IMR-90 (cell line): Measurements from ENCODE around the gene LRRC41. TPM values are rescaled to one million over a fixed set of nuclear protein-coding genes. Genes with fewer than 3 reads are reported as not detected.

Experiments used
- ATAC-seq: fragments of 200-7000 bp; cut with Tn5 transposase; 2 replicates; pipeline ENCODE4 v1.9.1; 2020; ENCODE audit warnings: low read depth, mild to moderate bottlenecking, moderate library complexity
- BruUV-seq: library from RNA; stranded (reverse); fragments of 400-500 nt; replicated peaks from 2 replicates; lab custom pipeline; 2021; lab: Mats Ljungman, UMichigan
- CTCF ChIA-PET: fragments of 300-600 bp; formaldehyde crosslinking; extraction: SDS; loops from one replicate; lab custom pipeline; 2021; ENCODE audit warnings: antibody characterized with exemption; lab: Yijun Ruan, JAX
- POLR2A ChIA-PET: fragments of 300-600 bp; sonication (Branson Sonifier 250); formaldehyde crosslinking; loops from one replicate; lab custom pipeline; 2022; ENCODE audit warnings: antibody characterized with exemption; ENCODE audit not compliant: unreplicated experiment; lab: Charles Lee
- DNase-seq: peaks from one replicate; pipeline ENCODE4 v3.0.0; 2013
- H2AFZ ChIP-seq: replicated peaks from 2 replicates; pipeline ENCODE3; 2013; ENCODE audit warnings: low read length, mild to moderate bottlenecking; ENCODE audit not compliant: poor library complexity
- H2AK5ac ChIP-seq: 2 replicates; pipeline ENCODE4 v1.6.1; 2013; ENCODE audit warnings: low read depth, low read length, inconsistent platforms
- H2AK9ac ChIP-seq: replicated peaks from 2 replicates; pipeline ENCODE3; 2013; ENCODE audit warnings: mild to moderate bottlenecking, low read depth, low read length, moderate library complexity; ENCODE audit not compliant: poor library complexity
- H2BK120ac ChIP-seq: 2 replicates; pipeline ENCODE4 v1.6.1; 2013; ENCODE audit warnings: low read depth, low read length, inconsistent platforms
- H2BK15ac ChIP-seq: 3 replicates; pipeline ENCODE4 v1.6.1; 2013; ENCODE audit warnings: low read depth, low read length, inconsistent platforms
- H2BK20ac ChIP-seq: 2 replicates; pipeline ENCODE4 v1.6.1; 2013; ENCODE audit warnings: low read depth, mild to moderate bottlenecking, inconsistent platforms, low read length, moderate library complexity
- H2BK5ac ChIP-seq: 2 replicates; pipeline ENCODE4 v1.6.1; 2013; ENCODE audit warnings: mild to moderate bottlenecking, low read depth, low read length, inconsistent platforms; ENCODE audit not compliant: poor library complexity, severe bottlenecking
- H3K14ac ChIP-seq: replicated peaks from 2 replicates; pipeline ENCODE4 v1.6.1; 2013; ENCODE audit warnings: low read depth, low read length, inconsistent platforms
- H3K18ac ChIP-seq: 2 replicates; pipeline ENCODE4 v1.6.1; 2013; ENCODE audit warnings: low read depth, low read length, control low read depth
- H3K23ac ChIP-seq: 2 replicates; pipeline ENCODE4 v1.6.1; 2013; ENCODE audit warnings: low read depth, low read length, inconsistent platforms
- H3K27ac ChIP-seq: 2 replicates; pipeline ENCODE4 v1.5.1; 2013; ENCODE audit warnings: mild to moderate bottlenecking, control low read depth, low read length; ENCODE audit not compliant: insufficient read depth
- H3K27me3 ChIP-seq: 2 replicates; pipeline ENCODE4 v1.6.1; 2013; ENCODE audit warnings: low read length; ENCODE audit not compliant: control insufficient read depth, insufficient read depth
- H3K36me3 ChIP-seq: 2 replicates; pipeline ENCODE4 v1.6.1; 2013; ENCODE audit warnings: low read length, mixed read lengths; ENCODE audit not compliant: control insufficient read depth, insufficient read depth
- H3K4ac ChIP-seq: 2 replicates; pipeline ENCODE4 v1.6.1; 2013; ENCODE audit warnings: low read depth, low read length, inconsistent platforms
- H3K4me1 ChIP-seq: 2 replicates; pipeline ENCODE4 v1.6.1; 2013; ENCODE audit warnings: low read length, mixed read lengths; ENCODE audit not compliant: control insufficient read depth, insufficient read depth
- H3K4me2 ChIP-seq: 2 replicates; pipeline ENCODE4 v1.6.1; 2013; ENCODE audit warnings: low read depth, mild to moderate bottlenecking, control low read depth, low read length, moderate library complexity
- H3K4me3 ChIP-seq: 2 replicates; pipeline ENCODE4 v1.5.1; 2013; ENCODE audit warnings: low read depth, mild to moderate bottlenecking, control low read depth, low read length, moderate library complexity; ENCODE audit not compliant: insufficient read depth
- H3K56ac ChIP-seq: 2 replicates; pipeline ENCODE4 v1.6.1; 2013; ENCODE audit warnings: low read length, inconsistent platforms; ENCODE audit not compliant: insufficient read depth; ENCODE audit errors: extremely low read depth
- H3K79me1 ChIP-seq, 2 experiments: 2 replicates each; pipeline ENCODE4 v1.6.1; 2013; ENCODE audit warnings: low read length in 2 of 2, inconsistent platforms in 1 of 2, low read depth in 1 of 2
- H3K9ac ChIP-seq: 2 replicates; pipeline ENCODE4 v1.6.1; 2013; ENCODE audit warnings: low read depth, low read length, control low read depth
- H3K9me1 ChIP-seq: 2 replicates; pipeline ENCODE4 v1.6.1; 2013; ENCODE audit warnings: low read length, inconsistent platforms; ENCODE audit not compliant: insufficient read depth
- H3K9me3 ChIP-seq: 2 replicates; pipeline ENCODE4 v1.6.1; 2013; ENCODE audit warnings: low read length; ENCODE audit not compliant: control insufficient read depth, insufficient read depth
- H4K20me1 ChIP-seq: 2 replicates; pipeline ENCODE4 v1.6.1; 2013; ENCODE audit warnings: low read length, inconsistent platforms; ENCODE audit not compliant: insufficient read depth
- H4K5ac ChIP-seq: 2 replicates; pipeline ENCODE4 v1.6.1; 2013; ENCODE audit warnings: mild to moderate bottlenecking, low read depth, low read length, control low read depth
- H4K8ac ChIP-seq, 2 experiments: 2 replicates each; pipeline ENCODE4 v1.6.1; 2013; ENCODE audit warnings: low read depth in 2 of 2, low read length in 2 of 2, control low read depth in 1 of 2, inconsistent platforms in 1 of 2
- H4K91ac ChIP-seq: 2 replicates; pipeline ENCODE4 v1.6.1; 2013; ENCODE audit warnings: low read depth, low read length, inconsistent platforms; ENCODE audit not compliant: insufficient read depth
- BHLHE40 ChIP-seq: fragments of 150-350 bp; IDR thresholded peaks from 2 replicates; pipeline ENCODE4 v1.6.1; 2016; ENCODE audit warnings: mild to moderate bottlenecking, low read depth, low read length
- CEBPB ChIP-seq: IDR thresholded peaks from 2 replicates; pipeline ENCODE4 v1.6.1; 2012; ENCODE audit warnings: low read depth, low read length, improper control_type of control experiment
- CHD1 ChIP-seq: IDR thresholded peaks from 2 replicates; pipeline ENCODE4 v1.6.1; 2012; ENCODE audit warnings: low read depth, low read length, improper control_type of control experiment
- CTCF ChIP-seq: conservative IDR thresholded peaks from 2 replicates; pipeline ENCODE4 v1.5.1; 2012; ENCODE audit warnings: mild to moderate bottlenecking, low read depth, low read length, improper control_type of control experiment
- ELK1 ChIP-seq: fragments of 150-350 bp; IDR thresholded peaks from 2 replicates; pipeline ENCODE4 v1.6.1; 2016; ENCODE audit warnings: low read depth, mild to moderate bottlenecking, low read length, moderate library complexity, borderline replicate concordance
- MAFK ChIP-seq: IDR thresholded peaks from 2 replicates; pipeline ENCODE4 v1.6.1; 2012; ENCODE audit warnings: low read depth, low read length, improper control_type of control experiment
- MAZ ChIP-seq: IDR thresholded peaks from 2 replicates; pipeline ENCODE4 v1.6.1; 2012; ENCODE audit warnings: low read depth, mild to moderate bottlenecking, low read length, improper control_type of control experiment, moderate library complexity, borderline replicate concordance
- MXI1 ChIP-seq: IDR thresholded peaks from 2 replicates; pipeline ENCODE4 v1.6.1; 2012; ENCODE audit warnings: low read depth, mild to moderate bottlenecking, low read length, moderate library complexity, borderline replicate concordance
- NFE2L2 ChIP-seq: fragments of 150-350 bp; IDR thresholded peaks from 2 replicates; pipeline ENCODE4 v1.6.1; 2016; ENCODE audit warnings: low read depth, mild to moderate bottlenecking, low read length
- POLR2A ChIP-seq: IDR thresholded peaks from 2 replicates; pipeline ENCODE4 v1.6.1; 2012; ENCODE audit warnings: mild to moderate bottlenecking, low read depth, low read length
- RAD21 ChIP-seq: IDR thresholded peaks from 2 replicates; pipeline ENCODE4 v1.6.1; 2012; ENCODE audit warnings: low read length, improper control_type of control experiment
- RFX5 ChIP-seq: IDR thresholded peaks from 2 replicates; pipeline ENCODE4 v1.8.0; 2012; ENCODE audit warnings: low read depth, mild to moderate bottlenecking, low read length, moderate library complexity
- SMC3 ChIP-seq: fragments of 150-350 bp; IDR thresholded peaks from 2 replicates; pipeline ENCODE4 v1.6.1; 2016; ENCODE audit warnings: low read depth, mild to moderate bottlenecking, antibody characterized with exemption, low read length, moderate library complexity
- whole genome bisulfite sequencing, 2 experiments: methylation state at CpG; one replicate each; pipeline versions ENCODE4 v1.1.5 to v1.1.7; 2013; ENCODE audit warnings: missing lambda C conversion rate in 2 of 2; ENCODE audit not compliant: insufficient read length in 1 of 2; ENCODE audit errors: extremely low coverage in 2 of 2; 5-methylcytosine and 5-hydroxymethylcytosine counted together
- dilution Hi-C: fragments of 300-500 bp; cut with HindIII; formaldehyde crosslinking; loops from one replicate; pipeline ENCODE4 v1.14.3; 2018; ENCODE audit warnings: low sequenced_read_pairs; ENCODE audit not compliant: unreplicated experiment
- in situ Hi-C: fragments of 300-500 bp; cut with MboI; formaldehyde crosslinking; loops from 3 replicates; pipeline ENCODE4 v1.14.3; 2019; ENCODE audit warnings: low sequenced_read_pairs, inconsistent platforms, mixed read lengths
- intact Hi-C: fragments of 100-400 bp; cut with micrococcal nuclease; formaldehyde crosslinking; loops from 2 replicates; pipeline ENCODE4 v1.10.0; 2022
- polyA plus RNA-seq, 3 experiments: library from polyadenylated mRNA; depleted of rRNA; stranded (reverse); fragments of >200 nt; gene quantifications; 2 replicates each; pipeline ENCODE4 v1.2.3, GENCODE V29; 2012; ENCODE audit warnings: low replicate concordance in 1 of 3
- total RNA-seq: library from RNA; depleted of rRNA; stranded (reverse); fragments of >200 nt; gene quantifications from 2 replicates; pipeline ENCODE4 v1.2.3, GENCODE V29; 2012

Gene LRRC41
- total and polyA plus RNA-seq, 2 of the 4 experiments (the other 2 are of a cell fraction) = 67.6 to 83.2 TPM

GRCh38 chr1:46268578-46268977, 34.8 kb downstream of the LRRC41 start:
- DNase-seq = no peak
- H3K36me3 ChIP-seq = peaks cover 16% of the 10 kb centered on the region
- no peak for TF ChIP-seq SMC3
- no peak for TF ChIP-seq MXI1
- TF ChIP-seq MAFK = no peak
- no peak for TF ChIP-seq CTCF
- TF ChIP-seq ELK1 = no peak
- TF ChIP-seq CHD1 = no peak
- no peak for TF ChIP-seq NFE2L2
- TF ChIP-seq MAZ = no peak
- TF ChIP-seq POLR2A = no peak
- no peak for TF ChIP-seq RAD21
- no peak for TF ChIP-seq RFX5
- TF ChIP-seq BHLHE40 = no peak
- TF ChIP-seq CEBPB = no peak
- intact Hi-C loops (no loop called here), dilution Hi-C loops (no loop called here), in situ Hi-C loops (no loop called here)
- no peak overlapping the region for H2AK9ac ChIP-seq
- H2BK120ac ChIP-seq = no peak overlapping the region
- H4K20me1 ChIP-seq = no peaks in the 10 kb centered on the region
- H3K79me1 ChIP-seq = no peaks in the 10 kb centered on the region; a peak in 1 of 4 replicates
- no peak overlapping the region for H2AFZ ChIP-seq
- WGBS, 2 experiments = no CpG with 5 or more reads among the region's 1 CpG
- no peak for ATAC-seq
- CTCF ChIA-PET = no interaction called here
- no peaks in the 10 kb centered on the region for H3K4me1 ChIP-seq
- no peak overlapping the region for H2BK15ac ChIP-seq
- peaks cover 3% of the 10 kb centered on the region; the same call in 1 of the 2 replicates for H3K9me1 ChIP-seq
- no peak overlapping the region for H2AK5ac ChIP-seq
- H4K5ac ChIP-seq = no peak overlapping the region
- no peak overlapping the region for H3K18ac ChIP-seq
- H3K27ac ChIP-seq = no peak overlapping the region
- H4K91ac ChIP-seq = no peak overlapping the region
- no peak overlapping the region for H3K23ac ChIP-seq
- no peak overlapping the region for H3K4ac ChIP-seq
- BruUV-seq = no TSS peak
- H3K4me2 ChIP-seq = no peak overlapping the region
- no peak overlapping the region for H2BK5ac ChIP-seq
- no peak overlapping the region for H3K56ac ChIP-seq
- H4K8ac ChIP-seq = no peak overlapping the region
- no peak overlapping the region for H3K4me3 ChIP-seq
- no peak overlapping the region for H3K14ac ChIP-seq
- no peak overlapping the region for H3K9ac ChIP-seq
- H2BK20ac ChIP-seq = no peak overlapping the region
- no peaks in the 10 kb centered on the region for H3K27me3 ChIP-seq
- H3K9me3 ChIP-seq = no peaks in the 10 kb centered on the region
- POLR2A ChIA-PET = no interaction called here
